Colonic mucosa (tissue), 4 donors: ENCODE results near the gene ZNF525. TPM values are rescaled to one million over a fixed set of nuclear protein-coding genes. Genes with fewer than 3 reads are reported as not detected.
A peak's percentile ranks its signal among the peaks of the same experiment; 100 is the strongest.
"Not testable (repeated sequence)": the region's sequence is repeated elsewhere in the genome, so short reads cannot be mapped to it uniquely, and the experiment has no call there.

Experiments used
- DNase-seq: peaks from one replicate; pipeline ENCODE4 v3.0.0-alpha.2; 2020
- H3K27ac ChIP-seq: fragments of 200-600 bp; one replicate; pipeline ENCODE4 v1.8.0; 2021
- H3K27me3 ChIP-seq: fragments of 200-600 bp; one replicate; pipeline ENCODE4 v1.8.0; 2021
- H3K36me3 ChIP-seq: fragments of 200-600 bp; one replicate; pipeline ENCODE4 v1.8.0; 2021
- H3K4me1 ChIP-seq: fragments of 200-600 bp; one replicate; pipeline ENCODE4 v1.8.0; 2021; ENCODE audit warnings: mild to moderate bottlenecking
- H3K4me3 ChIP-seq: fragments of 200-600 bp; one replicate; pipeline ENCODE4 v1.8.0; 2021
- H3K9ac ChIP-seq, 2 donors: one replicate each; pipeline ENCODE4 v1.7.0; 2013; ENCODE audit warnings: control low read depth in 2 of 2, low read depth in 2 of 2, low read length in 2 of 2
- H3K9me3 ChIP-seq: fragments of 200-600 bp; one replicate; pipeline ENCODE4 v1.8.0; 2021
- intact Hi-C: fragments of 100-400 bp; cut with DNase I; formaldehyde crosslinking; loops from one replicate; pipeline ENCODE4 v1.14.1; 2022
- total RNA-seq, 2 donors: library from RNA; stranded (reverse); fragmentation: NEBNext Ultra II Directional in 1 of 2; extraction: Animal tissue kit (Norgen Biotek cat#: 25700) in 1 of 2; gene quantifications; one replicate each; pipeline ENCODE4 v1.2.1, GENCODE V29; 2021
- TF ChIP-seq, protein P1 (sequence below): fragments of 200-600 bp; IDR thresholded peaks from one replicate; pipeline ENCODE4 v1.8.0; 2022; ENCODE audit warnings: antibody characterized with exemption, mild to moderate bottlenecking
- donor health status: healthy.
- donor health status: DM: no; HTN: no; CAD: no.
- donor health status: DM: no; HTN: no; CAD: no.

ZNF525 gene
- total RNA-seq, 2 donors from 2014 or later, result 9.4 to 13.9 TPM

- intact Hi-C loops, result no loop called here
- H3K27ac ChIP-seq, result peak overlapping the region; percentile 82
- H3K4me3 ChIP-seq, result peak overlapping the region; percentile 71
- peaks cover 6% of the 10 kb centered on the region for H3K4me1 ChIP-seq
- peak overlapping the region; percentile 40 to 61 for H3K9ac ChIP-seq
- no peaks in the 10 kb centered on the region for H3K9me3 ChIP-seq
- no peaks in the 10 kb centered on the region for H3K27me3 ChIP-seq
- H3K36me3 ChIP-seq, result no peaks in the 10 kb centered on the region
- no peak for DNase-seq
- TF ChIP-seq, protein P1, sequence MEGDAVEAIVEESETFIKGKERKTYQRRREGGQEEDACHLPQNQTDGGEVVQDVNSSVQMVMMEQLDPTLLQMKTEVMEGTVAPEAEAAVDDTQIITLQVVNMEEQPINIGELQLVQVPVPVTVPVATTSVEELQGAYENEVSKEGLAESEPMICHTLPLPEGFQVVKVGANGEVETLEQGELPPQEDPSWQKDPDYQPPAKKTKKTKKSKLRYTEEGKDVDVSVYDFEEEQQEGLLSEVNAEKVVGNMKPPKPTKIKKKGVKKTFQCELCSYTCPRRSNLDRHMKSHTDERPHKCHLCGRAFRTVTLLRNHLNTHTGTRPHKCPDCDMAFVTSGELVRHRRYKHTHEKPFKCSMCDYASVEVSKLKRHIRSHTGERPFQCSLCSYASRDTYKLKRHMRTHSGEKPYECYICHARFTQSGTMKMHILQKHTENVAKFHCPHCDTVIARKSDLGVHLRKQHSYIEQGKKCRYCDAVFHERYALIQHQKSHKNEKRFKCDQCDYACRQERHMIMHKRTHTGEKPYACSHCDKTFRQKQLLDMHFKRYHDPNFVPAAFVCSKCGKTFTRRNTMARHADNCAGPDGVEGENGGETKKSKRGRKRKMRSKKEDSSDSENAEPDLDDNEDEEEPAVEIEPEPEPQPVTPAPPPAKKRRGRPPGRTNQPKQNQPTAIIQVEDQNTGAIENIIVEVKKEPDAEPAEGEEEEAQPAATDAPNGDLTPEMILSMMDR, result no peak
Measured at GRCh38 chr19:53394522-53394973, 29.0 kb downstream of the ZNF525 start.

DNA sequence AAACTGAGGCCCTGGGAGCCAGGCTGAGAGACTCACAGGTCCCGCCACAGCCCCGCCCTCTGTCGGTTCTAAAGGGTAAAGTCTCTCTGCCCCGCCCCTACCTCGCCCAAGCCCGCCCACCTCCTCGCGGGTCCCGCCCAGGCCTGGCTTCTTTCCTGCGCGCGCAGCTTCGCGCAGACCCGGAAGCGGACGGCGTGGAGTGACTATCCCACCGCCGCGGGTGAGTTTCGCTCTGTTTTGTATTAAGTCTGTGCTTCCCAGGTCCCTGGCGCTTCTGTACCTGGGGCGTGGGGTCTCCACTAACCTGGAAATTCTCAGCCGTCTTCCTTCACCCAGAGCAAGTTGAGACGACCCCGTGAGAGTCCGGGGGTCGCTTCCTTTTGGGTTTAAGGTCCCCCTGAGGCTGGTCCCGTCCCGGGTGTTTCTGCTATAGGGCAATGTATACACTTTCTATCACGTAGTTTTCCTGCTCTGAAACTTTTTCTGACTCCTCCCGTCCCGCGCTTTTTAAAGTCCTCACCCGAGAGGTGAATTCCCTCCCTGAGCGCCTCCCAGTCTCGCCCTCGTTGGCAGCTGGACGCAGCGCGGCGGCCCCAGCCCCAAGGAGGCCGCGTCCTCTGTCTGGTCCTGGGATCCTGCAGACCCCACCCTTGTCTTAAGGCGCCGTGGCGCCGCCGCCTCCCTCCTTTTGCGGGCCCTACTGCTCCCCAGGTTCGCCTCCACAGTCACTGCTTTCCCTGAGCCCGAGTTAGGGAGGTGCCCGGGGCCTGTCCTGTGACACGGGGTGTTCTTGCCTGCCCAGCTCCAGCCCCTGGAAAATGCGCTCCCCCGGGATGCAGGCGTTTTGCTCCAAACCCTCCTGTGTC is 29.7 kb downstream of the ZNF525 start, which contains the start of gene ZNF765:
TSS of gene ZNF765 (plus strand) at position 176 of the 866 bp plus-strand sequence. CDS start 2,867 bp downstream, outside the sequence.
- H3K9ac ChIP-seq, result peak within 1 kb of the TSS; percentile 74 to 78
- H3K4me3 ChIP-seq, result peak within 1 kb of the TSS; percentile 71
- intact Hi-C loops, result no loop called here
- H3K9me3 ChIP-seq, result no peaks in the 10 kb centered on the region
- no peaks in the 10 kb centered on the region for H3K27me3 ChIP-seq
- H3K4me1 ChIP-seq, result peaks cover 6% of the 10 kb centered on the region
- DNase-seq, result peak; percentile 98
- H3K27ac ChIP-seq, result peak within 1 kb of the TSS; percentile 82
- TF ChIP-seq, protein P1, result peak; percentile 36
- no peaks in the 10 kb centered on the region for H3K36me3 ChIP-seq

- DNase-seq, H3K9me3 ChIP-seq, intact Hi-C loops, H3K27me3 ChIP-seq, H3K4me1 ChIP-seq, H3K36me3 ChIP-seq: not testable (repeated sequence)
- Histone ChIP-seq H3K4me3 (peak overlapping the region; percentile 71), H3K9ac (peak overlapping the region; percentile 74 to 78), H3K27ac (peak overlapping the region; percentile 82)
Measured at GRCh38 chr19:53395840-53396524, 30.5 kb downstream of the ZNF525 start.

DNA sequence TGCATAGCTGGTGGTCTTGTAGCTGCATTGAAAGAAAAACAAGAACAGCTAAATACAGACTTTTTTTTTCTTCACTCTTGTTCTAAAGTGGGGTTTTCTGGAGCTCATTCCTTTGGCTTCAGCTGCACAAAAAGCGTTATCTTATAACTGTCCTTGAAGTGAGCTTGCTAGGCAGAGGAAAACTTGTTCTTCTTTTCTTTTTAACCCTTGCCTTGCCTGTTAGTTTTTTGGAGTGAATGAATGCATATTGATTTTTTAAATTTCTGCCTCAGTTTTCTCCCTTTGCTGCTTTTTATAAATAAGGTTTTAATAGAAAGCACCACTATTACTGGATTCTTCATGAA is 31.0 kb downstream of the ZNF525 start:
- intact Hi-C loops, result no loop called here
- no peak for DNase-seq
- no peaks in the 10 kb centered on the region for H3K36me3 ChIP-seq
- no peak overlapping the region for H3K9ac ChIP-seq
- H3K27ac ChIP-seq, result no peak overlapping the region
- no peaks in the 10 kb centered on the region for H3K9me3 ChIP-seq
- H3K4me1 ChIP-seq, result peaks cover 6% of the 10 kb centered on the region
- TF ChIP-seq, protein P1, result no peak
- H3K27me3 ChIP-seq, result no peaks in the 10 kb centered on the region
- H3K4me3 ChIP-seq, result no peak overlapping the region

DNA sequence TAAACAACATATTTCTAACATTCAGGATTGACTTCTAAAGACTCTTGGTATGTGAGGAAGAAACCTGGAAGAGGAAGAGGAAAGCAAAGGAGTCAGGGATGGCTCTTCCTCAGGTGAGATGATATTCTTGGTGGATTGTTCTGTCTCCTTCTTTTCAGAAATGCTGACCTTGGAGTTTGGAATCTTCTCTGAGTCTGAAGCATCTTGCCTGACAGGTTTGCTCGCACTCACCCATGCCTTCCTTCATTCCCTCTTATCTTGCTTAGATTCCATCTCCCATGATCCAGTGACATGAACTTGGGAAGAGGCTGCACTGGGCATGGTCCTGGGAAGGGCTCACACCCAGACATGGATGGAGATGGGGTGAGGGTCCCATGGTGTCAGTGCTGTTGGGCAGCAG is 32.4 kb downstream of the ZNF525 start:
- H3K9me3 ChIP-seq, H3K27me3 ChIP-seq, H3K4me1 ChIP-seq, H3K27ac ChIP-seq, H3K36me3 ChIP-seq, H3K4me3 ChIP-seq, intact Hi-C loops, DNase-seq, H3K9ac ChIP-seq: not testable (repeated sequence)

DNA sequence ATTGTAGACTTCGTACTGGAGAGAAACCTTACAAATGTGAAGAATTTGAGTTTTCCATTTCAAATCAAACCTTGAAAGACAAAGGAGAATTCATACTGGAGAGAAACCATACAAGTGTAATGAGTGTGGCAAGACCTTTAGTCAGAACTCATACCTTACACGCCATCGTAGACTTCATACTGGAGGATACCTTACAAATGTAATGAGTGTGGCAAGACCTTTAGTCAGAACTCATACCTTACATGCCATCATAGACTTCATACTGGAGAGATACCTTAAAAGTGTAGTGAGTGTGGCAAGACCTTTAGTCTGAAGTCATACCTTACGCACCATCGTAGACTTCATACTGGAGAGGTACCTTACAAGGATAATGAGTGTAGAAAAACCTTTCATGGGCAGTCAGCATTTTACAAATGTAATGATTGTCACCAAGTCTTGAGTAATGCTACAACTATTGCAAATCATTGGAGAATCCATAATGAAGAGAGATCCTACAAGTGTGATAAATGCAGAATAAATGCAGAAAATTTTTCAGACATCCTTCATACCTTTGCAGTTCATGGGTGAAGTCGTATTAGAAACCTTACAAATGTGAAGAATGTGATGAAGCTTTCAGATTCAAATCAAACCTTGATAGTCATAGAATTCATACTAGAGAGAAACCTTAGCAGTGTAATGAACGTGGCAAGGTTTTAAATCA is 44.1 kb downstream of the ZNF525 start:
- no peaks in the 10 kb centered on the region for H3K27me3 ChIP-seq
- H3K9ac ChIP-seq, result no peak overlapping the region
- TF ChIP-seq, protein P1, result no peak
- no peak for DNase-seq
- H3K9me3 ChIP-seq, result peaks cover 24% of the 10 kb centered on the region
- no peak overlapping the region for H3K27ac ChIP-seq
- H3K36me3 ChIP-seq, result peaks cover 8% of the 10 kb centered on the region
- H3K4me1 ChIP-seq, result no peaks in the 10 kb centered on the region
- intact Hi-C loops, result no loop called here
- H3K4me3 ChIP-seq, result no peak overlapping the region

GRCh38 chr19:53420520-53421315 is 55.2 kb downstream of the ZNF525 start:
- H3K4me1 ChIP-seq, H3K36me3 ChIP-seq, H3K4me3 ChIP-seq, DNase-seq, H3K9me3 ChIP-seq, H3K9ac ChIP-seq, H3K27ac ChIP-seq, H3K27me3 ChIP-seq: not testable (repeated sequence)
- intact Hi-C loops, result loop anchor here (10.0 kb wide), 1 partner anchor 84 kb away; no protein-coding TSS in a partner anchor
